Bronchial epithelial cell (primary cell): ENCODE measurements around the gene VEZF1. TPM values are rescaled to one million over a fixed set of nuclear protein-coding genes. Genes with fewer than 3 reads are reported as not detected.

Experiments used
- DNase-seq: peaks from one replicate; pipeline ENCODE4 v3.0.0-alpha.2; 2010; ENCODE audit warnings: low read depth
- FAIRE-seq: peaks from 2 replicates; lab custom pipeline; 2011; peaks lifted over from hg19 to GRCh38; lab: Jason Lieb, UNC
- H3K27me3 ChIP-seq: 2 replicates; pipeline ENCODE4 v1.5.1; 2011; ENCODE audit warnings: low read length; ENCODE audit not compliant: control insufficient read depth, insufficient read depth
- H3K36me3 ChIP-seq: 2 replicates; pipeline ENCODE4 v1.5.1; 2011; ENCODE audit warnings: low read length; ENCODE audit not compliant: control insufficient read depth, insufficient read depth
- H3K4me3 ChIP-seq: 2 replicates; pipeline ENCODE4 v1.5.1; 2011; ENCODE audit warnings: mild to moderate bottlenecking, low read depth, low read length, control low read depth
- CTCF ChIP-seq: IDR thresholded peaks from 2 replicates; pipeline ENCODE4 v1.5.1; 2011; ENCODE audit warnings: mild to moderate bottlenecking, moderate library complexity, low read length, control low read depth, inconsistent platforms; ENCODE audit not compliant: insufficient read depth, severe bottlenecking
- total RNA-seq: library from RNA; depleted of rRNA; stranded (reverse); fragments of >200 nt; gene quantifications from 2 replicates; pipeline ENCODE4 v1.2.1, GENCODE V29; 2014

Gene VEZF1
- total RNA-seq, 1 donor from 2014 or later, result 23.2 TPM

- FAIRE-seq, result no peak
- no peak for TF ChIP-seq CTCF
- DNase-seq, result no peak
- H3K27me3 ChIP-seq, result no peaks in the 10 kb centered on the region
- no peak overlapping the region for H3K4me3 ChIP-seq
- no peaks in the 10 kb centered on the region for H3K36me3 ChIP-seq
These were observed 47.3 kb downstream of the VEZF1 start for GRCh38 chr17:57940653-57941329.

GRCh38 chr17:57940231-57940630 is 47.8 kb downstream of the VEZF1 start:
- DNase-seq, result no peak
- H3K36me3 ChIP-seq, result no peaks in the 10 kb centered on the region
- no peaks in the 10 kb centered on the region for H3K27me3 ChIP-seq
- FAIRE-seq, result no peak
- TF ChIP-seq CTCF, result no peak
- H3K4me3 ChIP-seq, result no peak overlapping the region

- no peak for FAIRE-seq
- DNase-seq, result no peak
These were observed 48.3 kb downstream of the VEZF1 start for GRCh38 chr17:57939797-57940196.

GRCh38 chr17:57938061-57938502 is 50.0 kb downstream of the VEZF1 start:
- DNase-seq, result no peak
- H3K4me3 ChIP-seq, result no peak overlapping the region
- no peak for TF ChIP-seq CTCF
- no peak for FAIRE-seq
- H3K36me3 ChIP-seq, result no peaks in the 10 kb centered on the region
- no peaks in the 10 kb centered on the region for H3K27me3 ChIP-seq

More at GRCh38 chr17:57939797-57940196, 48.3 kb downstream of the VEZF1 start:
- Histone ChIP-seq H3K4me3 (no peak overlapping the region), H3K27me3 (no peaks in the 10 kb centered on the region), H3K36me3 (no peaks in the 10 kb centered on the region)
- no peak for TF ChIP-seq CTCF

- Histone ChIP-seq H3K36me3 (no peaks in the 10 kb centered on the region), H3K4me3 (no peak overlapping the region), H3K27me3 (no peaks in the 10 kb centered on the region)
- TF ChIP-seq CTCF, result no peak
- no peak for DNase-seq
- FAIRE-seq, result no peak
These were observed 50.6 kb downstream of the VEZF1 start for GRCh38 chr17:57937492-57937891.
